WTC11 (cell line): Measurements from ENCODE around the gene FGFR1OP2. TPM values are rescaled to one million over a fixed set of nuclear protein-coding genes. Genes with fewer than 3 reads are reported as not detected.

Experiments
- ATAC-seq: fragments of 200-7000 bp; cut with Tn5 transposase; 2 replicates; pipeline ENCODE4 v1.10.0; 2021; ENCODE audit warnings: mild to moderate bottlenecking, moderate library complexity
- CTCF ChIA-PET: fragments of 300-600 bp; sonication (Branson Sonifier 250); formaldehyde crosslinking; loops from one replicate; lab custom pipeline; 2021; ENCODE audit warnings: antibody characterized with exemption; lab: Charles Lee
- POLR2A ChIA-PET: fragments of 350-600 bp; sonication (Branson Sonifier 250); formaldehyde crosslinking; loops from one replicate; lab custom pipeline; 2021; ENCODE audit warnings: antibody characterized with exemption; lab: Charles Lee
- DNase-seq: peaks from one replicate; pipeline ENCODE4 v3.0.0; 2021; ENCODE audit warnings: low spot score
- H3K27ac Mint-ChIP-seq: 2 replicates; pipeline ENCODE4 v1.8.0; 2021; ENCODE audit warnings: mixed read lengths
- H3K27me3 Mint-ChIP-seq: 2 replicates; pipeline ENCODE4 v1.8.0; 2021; ENCODE audit warnings: low read depth, mild to moderate bottlenecking, moderate library complexity, mixed read lengths
- H3K36me3 Mint-ChIP-seq: 2 replicates; pipeline ENCODE4 v1.8.0; 2021; ENCODE audit warnings: mixed read lengths
- H3K4me1 Mint-ChIP-seq: 2 replicates; pipeline ENCODE4 v1.8.0; 2022; ENCODE audit warnings: mixed read lengths
- H3K4me3 Mint-ChIP-seq: 2 replicates; pipeline ENCODE4 v1.8.0; 2021; ENCODE audit warnings: mild to moderate bottlenecking, moderate library complexity, mixed read lengths
- H3K9me3 Mint-ChIP-seq: 2 replicates; pipeline ENCODE4 v1.8.0; 2021; ENCODE audit warnings: mixed read lengths
- CBFB ChIP-seq: sonication (generic); formaldehyde crosslinking; IDR thresholded peaks from 2 replicates; pipeline ENCODE4 v1.8.1; 2022; ENCODE audit warnings: mild to moderate bottlenecking, low read depth, missing genetic modification reagents
- CREM ChIP-seq: sonication (generic); formaldehyde crosslinking; IDR thresholded peaks from 2 replicates; pipeline ENCODE4 v1.8.1; 2022; ENCODE audit warnings: mild to moderate bottlenecking, missing genetic modification reagents, moderate library complexity
- JAZF1 ChIP-seq: fragments of 250-450 bp; sonication (Bioruptor Pico); IDR thresholded peaks from 2 replicates; pipeline ENCODE4 v1.9.0; 2021; ENCODE audit warnings: moderate library complexity, mild to moderate bottlenecking, inconsistent platforms
- NFYB ChIP-seq: sonication (generic); formaldehyde crosslinking; conservative IDR thresholded peaks from 2 replicates; pipeline ENCODE4 v1.8.0; 2022; ENCODE audit warnings: low read depth, missing genetic modification reagents
- PRRX2 ChIP-seq: fragments of 250-450 bp; sonication (Bioruptor Pico); IDR thresholded peaks from 2 replicates; pipeline ENCODE4 v1.8.0; 2021; ENCODE audit warnings: mild to moderate bottlenecking
- RELA ChIP-seq: sonication (generic); formaldehyde crosslinking; IDR thresholded peaks from 2 replicates; pipeline ENCODE4 v1.8.1; 2022; ENCODE audit warnings: missing genetic modification reagents, mild to moderate bottlenecking, borderline replicate concordance
- ZNF138 ChIP-seq: sonication (generic); formaldehyde crosslinking; conservative IDR thresholded peaks from 2 replicates; pipeline ENCODE4 v1.8.1; 2022; ENCODE audit warnings: mild to moderate bottlenecking, moderate library complexity, missing genetic modification reagents
- ZNF232 ChIP-seq: sonication (generic); formaldehyde crosslinking; IDR thresholded peaks from 2 replicates; pipeline ENCODE4 v1.8.0; 2022; ENCODE audit warnings: mild to moderate bottlenecking, missing genetic modification reagents
- ZNF263 ChIP-seq: sonication (generic); formaldehyde crosslinking; IDR thresholded peaks from 2 replicates; pipeline ENCODE4 v1.8.1; 2022; ENCODE audit warnings: low read depth, mild to moderate bottlenecking, moderate library complexity, missing genetic modification reagents
- total RNA-seq: library from RNA; stranded (reverse); gene quantifications from 3 replicates; pipeline ENCODE4 v1.2.3, GENCODE V29; 2021
- TF ChIP-seq, protein P1 (sequence below): fragments of 250-450 bp; sonication (Bioruptor Pico); IDR thresholded peaks from 2 replicates; pipeline ENCODE4 v2.1.2; 2022; ENCODE audit warnings: mild to moderate bottlenecking, moderate library complexity
- TF ChIP-seq, protein P2 (sequence below): sonication (generic); formaldehyde crosslinking; IDR thresholded peaks from 2 replicates; pipeline ENCODE4 v1.8.1; 2022; ENCODE audit warnings: mild to moderate bottlenecking, moderate library complexity, missing genetic modification reagents
- TF ChIP-seq, protein P3 (sequence below): sonication (generic); formaldehyde crosslinking; IDR thresholded peaks from 2 replicates; pipeline ENCODE4 v1.8.0; 2023; ENCODE audit warnings: mild to moderate bottlenecking, missing genetic modification reagents
- TF ChIP-seq, protein P4 (sequence below): sonication (generic); formaldehyde crosslinking; IDR thresholded peaks from 2 replicates; pipeline ENCODE4 v1.8.0; 2022; ENCODE audit warnings: mild to moderate bottlenecking, missing genetic modification reagents
- TF ChIP-seq, protein P5 (sequence below): sonication (generic); formaldehyde crosslinking; IDR thresholded peaks from 2 replicates; pipeline ENCODE4 v1.8.0; 2022; ENCODE audit warnings: mild to moderate bottlenecking, missing genetic modification reagents
- TF ChIP-seq, protein P6 (sequence below): sonication (generic); formaldehyde crosslinking; IDR thresholded peaks from 2 replicates; pipeline ENCODE4 v1.8.0; 2022; ENCODE audit warnings: mild to moderate bottlenecking, missing genetic modification reagents
- TF ChIP-seq, protein P7 (sequence below): fragments of 200-600 bp; IDR thresholded peaks from 2 replicates; pipeline ENCODE4 v1.8.0; 2022; ENCODE audit warnings: antibody characterized with exemption

The FGFR1OP2 gene
- total RNA-seq, 1 experiment from 2014 or later = 28.9 TPM

DNA sequence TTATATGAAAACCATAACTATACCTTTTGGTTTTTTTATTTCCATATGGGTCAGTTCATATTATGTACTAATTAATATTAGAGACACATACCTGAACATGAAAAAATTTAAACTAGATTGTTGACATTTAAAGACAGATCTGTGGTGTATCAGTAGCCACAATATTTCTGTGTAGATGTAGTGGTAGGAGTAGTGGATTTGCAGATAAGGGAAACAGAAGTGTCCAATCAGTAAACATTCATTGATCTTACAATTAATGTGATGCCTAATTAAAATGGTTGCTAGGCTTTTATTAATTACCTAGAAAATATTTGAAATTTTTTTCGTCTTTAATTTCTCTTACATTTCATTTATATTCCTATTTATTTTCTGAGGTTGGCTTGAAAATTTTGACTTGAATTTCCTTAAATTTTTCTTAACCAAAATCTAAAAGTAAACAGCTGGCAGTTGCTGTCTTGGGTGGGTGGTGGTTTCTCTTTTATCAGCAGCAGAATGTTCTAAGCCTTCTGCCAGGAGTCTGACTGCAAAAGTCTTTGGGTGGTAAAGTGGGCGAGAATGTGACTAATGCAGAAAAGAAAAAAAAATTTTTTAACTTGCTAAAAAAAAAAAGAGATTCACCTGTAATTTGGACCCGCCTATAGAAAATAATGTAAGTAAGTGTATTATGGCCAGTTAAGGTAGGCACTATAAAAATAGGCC lies 2.4 kb downstream of the FGFR1OP2 start:
- ChIA-PET POLR2A (no interaction called here), CTCF (no interaction called here)
- Mint-ChIP-seq H3K36me3 (no peaks in the 10 kb centered on the region), H3K27ac (no peak overlapping the region), H3K27me3 (no peaks in the 10 kb centered on the region), H3K9me3 (no peaks in the 10 kb centered on the region), H3K4me1 (peaks cover 27% of the 10 kb centered on the region), H3K4me3 (no peak overlapping the region)
- DNase-seq (no peak), ATAC-seq (no peak)
- TF ChIP-seq CBFB (CRISPR knock-in tag) (no peak), ZNF232 (no peak), ZNF138 (CRISPR knock-in tag) (no peak), JAZF1 (CRISPR knock-in tag) (no peak), ZNF263 (CRISPR knock-in tag) (no peak), CREM (CRISPR knock-in tag) (no peak), PRRX2 (CRISPR knock-in tag) (no peak), NFYB (CRISPR knock-in tag) (no peak), RELA (CRISPR knock-in tag) (no peak)
- TF ChIP-seq, protein P1, sequence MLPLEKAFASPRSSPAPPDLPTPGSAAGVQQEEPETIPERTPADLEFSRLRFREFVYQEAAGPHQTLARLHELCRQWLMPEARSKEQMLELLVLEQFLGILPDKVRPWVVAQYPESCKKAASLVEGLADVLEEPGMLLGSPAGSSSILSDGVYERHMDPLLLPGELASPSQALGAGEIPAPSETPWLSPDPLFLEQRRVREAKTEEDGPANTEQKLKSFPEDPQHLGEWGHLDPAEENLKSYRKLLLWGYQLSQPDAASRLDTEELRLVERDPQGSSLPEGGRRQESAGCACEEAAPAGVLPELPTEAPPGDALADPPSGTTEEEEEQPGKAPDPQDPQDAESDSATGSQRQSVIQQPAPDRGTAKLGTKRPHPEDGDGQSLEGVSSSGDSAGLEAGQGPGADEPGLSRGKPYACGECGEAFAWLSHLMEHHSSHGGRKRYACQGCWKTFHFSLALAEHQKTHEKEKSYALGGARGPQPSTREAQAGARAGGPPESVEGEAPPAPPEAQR (CRISPR knock-in tag) = no peak
- TF ChIP-seq, protein P2, sequence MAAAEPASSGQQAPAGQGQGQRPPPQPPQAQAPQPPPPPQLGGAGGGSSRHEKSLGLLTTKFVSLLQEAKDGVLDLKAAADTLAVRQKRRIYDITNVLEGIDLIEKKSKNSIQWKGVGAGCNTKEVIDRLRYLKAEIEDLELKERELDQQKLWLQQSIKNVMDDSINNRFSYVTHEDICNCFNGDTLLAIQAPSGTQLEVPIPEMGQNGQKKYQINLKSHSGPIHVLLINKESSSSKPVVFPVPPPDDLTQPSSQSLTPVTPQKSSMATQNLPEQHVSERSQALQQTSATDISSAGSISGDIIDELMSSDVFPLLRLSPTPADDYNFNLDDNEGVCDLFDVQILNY = no peak
- TF ChIP-seq, protein P3, sequence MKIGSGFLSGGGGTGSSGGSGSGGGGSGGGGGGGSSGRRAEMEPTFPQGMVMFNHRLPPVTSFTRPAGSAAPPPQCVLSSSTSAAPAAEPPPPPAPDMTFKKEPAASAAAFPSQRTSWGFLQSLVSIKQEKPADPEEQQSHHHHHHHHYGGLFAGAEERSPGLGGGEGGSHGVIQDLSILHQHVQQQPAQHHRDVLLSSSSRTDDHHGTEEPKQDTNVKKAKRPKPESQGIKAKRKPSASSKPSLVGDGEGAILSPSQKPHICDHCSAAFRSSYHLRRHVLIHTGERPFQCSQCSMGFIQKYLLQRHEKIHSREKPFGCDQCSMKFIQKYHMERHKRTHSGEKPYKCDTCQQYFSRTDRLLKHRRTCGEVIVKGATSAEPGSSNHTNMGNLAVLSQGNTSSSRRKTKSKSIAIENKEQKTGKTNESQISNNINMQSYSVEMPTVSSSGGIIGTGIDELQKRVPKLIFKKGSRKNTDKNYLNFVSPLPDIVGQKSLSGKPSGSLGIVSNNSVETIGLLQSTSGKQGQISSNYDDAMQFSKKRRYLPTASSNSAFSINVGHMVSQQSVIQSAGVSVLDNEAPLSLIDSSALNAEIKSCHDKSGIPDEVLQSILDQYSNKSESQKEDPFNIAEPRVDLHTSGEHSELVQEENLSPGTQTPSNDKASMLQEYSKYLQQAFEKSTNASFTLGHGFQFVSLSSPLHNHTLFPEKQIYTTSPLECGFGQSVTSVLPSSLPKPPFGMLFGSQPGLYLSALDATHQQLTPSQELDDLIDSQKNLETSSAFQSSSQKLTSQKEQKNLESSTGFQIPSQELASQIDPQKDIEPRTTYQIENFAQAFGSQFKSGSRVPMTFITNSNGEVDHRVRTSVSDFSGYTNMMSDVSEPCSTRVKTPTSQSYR (CRISPR knock-in tag) = no peak
- TF ChIP-seq, protein P4, sequence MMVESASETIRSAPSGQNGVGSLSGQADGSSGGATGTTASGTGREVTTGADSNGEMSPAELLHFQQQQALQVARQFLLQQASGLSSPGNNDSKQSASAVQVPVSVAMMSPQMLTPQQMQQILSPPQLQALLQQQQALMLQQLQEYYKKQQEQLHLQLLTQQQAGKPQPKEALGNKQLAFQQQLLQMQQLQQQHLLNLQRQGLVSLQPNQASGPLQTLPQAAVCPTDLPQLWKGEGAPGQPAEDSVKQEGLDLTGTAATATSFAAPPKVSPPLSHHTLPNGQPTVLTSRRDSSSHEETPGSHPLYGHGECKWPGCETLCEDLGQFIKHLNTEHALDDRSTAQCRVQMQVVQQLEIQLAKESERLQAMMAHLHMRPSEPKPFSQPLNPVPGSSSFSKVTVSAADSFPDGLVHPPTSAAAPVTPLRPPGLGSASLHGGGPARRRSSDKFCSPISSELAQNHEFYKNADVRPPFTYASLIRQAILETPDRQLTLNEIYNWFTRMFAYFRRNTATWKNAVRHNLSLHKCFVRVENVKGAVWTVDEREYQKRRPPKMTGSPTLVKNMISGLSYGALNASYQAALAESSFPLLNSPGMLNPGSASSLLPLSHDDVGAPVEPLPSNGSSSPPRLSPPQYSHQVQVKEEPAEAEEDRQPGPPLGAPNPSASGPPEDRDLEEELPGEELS (CRISPR knock-in tag) = no peak
- TF ChIP-seq, protein P5, sequence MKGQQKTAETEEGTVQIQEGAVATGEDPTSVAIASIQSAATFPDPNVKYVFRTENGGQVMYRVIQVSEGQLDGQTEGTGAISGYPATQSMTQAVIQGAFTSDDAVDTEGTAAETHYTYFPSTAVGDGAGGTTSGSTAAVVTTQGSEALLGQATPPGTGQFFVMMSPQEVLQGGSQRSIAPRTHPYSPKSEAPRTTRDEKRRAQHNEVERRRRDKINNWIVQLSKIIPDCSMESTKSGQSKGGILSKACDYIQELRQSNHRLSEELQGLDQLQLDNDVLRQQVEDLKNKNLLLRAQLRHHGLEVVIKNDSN = no peak
- TF ChIP-seq, protein P6, sequence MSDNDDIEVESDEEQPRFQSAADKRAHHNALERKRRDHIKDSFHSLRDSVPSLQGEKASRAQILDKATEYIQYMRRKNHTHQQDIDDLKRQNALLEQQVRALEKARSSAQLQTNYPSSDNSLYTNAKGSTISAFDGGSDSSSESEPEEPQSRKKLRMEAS (CRISPR knock-in tag) = no peak
- TF ChIP-seq, protein P7, sequence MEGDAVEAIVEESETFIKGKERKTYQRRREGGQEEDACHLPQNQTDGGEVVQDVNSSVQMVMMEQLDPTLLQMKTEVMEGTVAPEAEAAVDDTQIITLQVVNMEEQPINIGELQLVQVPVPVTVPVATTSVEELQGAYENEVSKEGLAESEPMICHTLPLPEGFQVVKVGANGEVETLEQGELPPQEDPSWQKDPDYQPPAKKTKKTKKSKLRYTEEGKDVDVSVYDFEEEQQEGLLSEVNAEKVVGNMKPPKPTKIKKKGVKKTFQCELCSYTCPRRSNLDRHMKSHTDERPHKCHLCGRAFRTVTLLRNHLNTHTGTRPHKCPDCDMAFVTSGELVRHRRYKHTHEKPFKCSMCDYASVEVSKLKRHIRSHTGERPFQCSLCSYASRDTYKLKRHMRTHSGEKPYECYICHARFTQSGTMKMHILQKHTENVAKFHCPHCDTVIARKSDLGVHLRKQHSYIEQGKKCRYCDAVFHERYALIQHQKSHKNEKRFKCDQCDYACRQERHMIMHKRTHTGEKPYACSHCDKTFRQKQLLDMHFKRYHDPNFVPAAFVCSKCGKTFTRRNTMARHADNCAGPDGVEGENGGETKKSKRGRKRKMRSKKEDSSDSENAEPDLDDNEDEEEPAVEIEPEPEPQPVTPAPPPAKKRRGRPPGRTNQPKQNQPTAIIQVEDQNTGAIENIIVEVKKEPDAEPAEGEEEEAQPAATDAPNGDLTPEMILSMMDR = no peak
